ENCODE data around the gene CFAP221.

Gene CFAP221

GRCh38 chr2:119531292-119531691 lies 13.0 kb upstream of the CFAP221 start:
- DNase-seq (ENCODE audit: low read depth, low spot score) = no peak
- in situ Hi-C loops (cut with HindIII; ENCODE audit: low sequenced_read_pairs) = no loop called here
- H3K4me3 ChIP-seq (ENCODE audit: low read depth, low read length) = no peak overlapping the region
- TF ChIP-seq CTCF (IDR thresholded peaks at IDR 0.05; ENCODE audit: low read depth, low read length) = no peak

GRCh38 chr2:119533560-119533959 lies 10.7 kb upstream of the CFAP221 start:
- TF ChIP-seq CTCF (IDR thresholded peaks at IDR 0.05; ENCODE audit: low read depth, low read length) = no peak
- in situ Hi-C loops (cut with HindIII; ENCODE audit: low sequenced_read_pairs) = no loop called here

GRCh38 chr2:119536211-119536610 lies 8.0 kb upstream of the CFAP221 start:
- DNase-seq (ENCODE audit: low read depth, low spot score) = no peak
- TF ChIP-seq CTCF (IDR thresholded peaks at IDR 0.05; ENCODE audit: low read depth, low read length) = no peak
- in situ Hi-C loops (cut with HindIII; ENCODE audit: low sequenced_read_pairs) = no loop called here
- H3K4me3 ChIP-seq (ENCODE audit: low read depth, low read length) = no peak overlapping the region

More at GRCh38 chr2:119533560-119533959, 10.7 kb upstream of the CFAP221 start:
- no peak overlapping the region for H3K4me3 ChIP-seq (ENCODE audit: low read depth, low read length)
- DNase-seq (ENCODE audit: low read depth, low spot score) = no peak

GRCh38 chr2:119536707-119537106 lies 7.5 kb upstream of the CFAP221 start:
- no peak for DNase-seq (ENCODE audit: low read depth, low spot score)
- in situ Hi-C loops (cut with HindIII; ENCODE audit: low sequenced_read_pairs) = no loop called here
- no peak for TF ChIP-seq CTCF (IDR thresholded peaks at IDR 0.05; ENCODE audit: low read depth, low read length)
- no peak overlapping the region for H3K4me3 ChIP-seq (ENCODE audit: low read depth, low read length)

GRCh38 chr2:119537792-119538191 lies 6.5 kb upstream of the CFAP221 start:
- no peak for DNase-seq (ENCODE audit: low read depth, low spot score)
- no peak overlapping the region for H3K4me3 ChIP-seq (ENCODE audit: low read depth, low read length)
- TF ChIP-seq CTCF (IDR thresholded peaks at IDR 0.05; ENCODE audit: low read depth, low read length) = no peak
- in situ Hi-C loops (cut with HindIII; ENCODE audit: low sequenced_read_pairs) = no loop called here

GRCh38 chr2:119541476-119541875 lies 2.8 kb upstream of the CFAP221 start:
- H3K4me3 ChIP-seq (ENCODE audit: low read depth, low read length) = no peak overlapping the region
- in situ Hi-C loops (cut with HindIII; ENCODE audit: low sequenced_read_pairs) = no loop called here
- no peak for DNase-seq (ENCODE audit: low read depth, low spot score)
- no peak for TF ChIP-seq CTCF (IDR thresholded peaks at IDR 0.05; ENCODE audit: low read depth, low read length)

GRCh38 chr2:119544939-119545475 lies 758 bp downstream of the CFAP221 start:
- no peak for TF ChIP-seq CTCF (IDR thresholded peaks at IDR 0.05; ENCODE audit: low read depth, low read length)
- no peak overlapping the region for H3K4me3 ChIP-seq (ENCODE audit: low read depth, low read length)
- in situ Hi-C loops (cut with HindIII; ENCODE audit: low sequenced_read_pairs) = no loop called here

More at GRCh38 chr2:119544939-119545475, 758 bp downstream of the CFAP221 start:
- DNase-seq (ENCODE audit: low read depth, low spot score) = no peak
